Activated CD4-positive, CD25-positive, alpha-beta regulatory T cell treated with anti-CD3 and anti-CD28 coated beads, Interleukin-2, amount 50 U/mL, for 24 hours (primary cell): ENCODE measurements around the gene COPZ1.

Experiments
- ATAC-seq, 2 donors: fragments of 150-1000 bp; cut with Tn5 transposase; one replicate each; pipeline ENCODE4 v1.10.0; 2021; ENCODE audit warnings: mild to moderate bottlenecking in 1 of 2, moderate library complexity in 1 of 2

The COPZ1 gene

DNA sequence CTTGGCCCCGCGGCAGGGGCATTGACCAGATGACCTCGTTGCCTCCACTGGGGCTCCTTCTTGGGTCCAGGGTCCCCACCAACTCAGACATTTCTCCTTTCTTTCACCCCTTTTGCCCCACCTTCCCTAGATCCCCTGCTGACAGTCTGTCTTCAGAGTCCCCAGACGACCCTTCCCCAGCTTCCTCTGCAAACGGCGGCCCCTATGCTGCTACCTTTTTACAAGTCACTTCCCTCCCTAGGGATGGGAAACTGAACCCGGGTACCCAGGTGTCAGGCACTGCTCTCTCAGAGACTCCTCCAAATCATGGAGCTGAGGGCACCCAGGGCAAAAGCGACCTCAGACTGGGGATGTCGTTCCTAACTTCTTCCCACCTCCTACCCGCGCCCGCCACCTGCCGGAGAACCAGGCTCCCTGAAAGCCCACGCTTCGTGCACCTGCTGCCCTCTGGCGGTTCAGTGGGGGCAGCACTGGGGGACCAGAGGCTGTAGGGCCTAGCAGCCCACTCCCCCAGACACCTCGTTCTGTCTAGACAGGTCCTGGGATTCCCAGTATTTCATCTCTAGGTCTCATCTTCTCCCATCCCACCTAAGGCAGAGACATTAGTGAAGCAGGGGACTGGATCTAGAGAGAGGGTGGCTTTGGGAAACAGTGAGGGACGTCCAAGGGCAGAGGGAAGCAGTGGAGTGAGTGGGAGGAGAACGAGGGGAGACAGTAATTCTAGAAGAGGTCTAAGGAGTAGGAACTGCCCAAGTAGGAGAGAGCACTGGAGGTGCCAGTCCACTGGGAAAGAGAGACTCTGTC lies 54.7 kb downstream of the COPZ1 start:
- ATAC-seq: peak; percentile 89

DNA sequence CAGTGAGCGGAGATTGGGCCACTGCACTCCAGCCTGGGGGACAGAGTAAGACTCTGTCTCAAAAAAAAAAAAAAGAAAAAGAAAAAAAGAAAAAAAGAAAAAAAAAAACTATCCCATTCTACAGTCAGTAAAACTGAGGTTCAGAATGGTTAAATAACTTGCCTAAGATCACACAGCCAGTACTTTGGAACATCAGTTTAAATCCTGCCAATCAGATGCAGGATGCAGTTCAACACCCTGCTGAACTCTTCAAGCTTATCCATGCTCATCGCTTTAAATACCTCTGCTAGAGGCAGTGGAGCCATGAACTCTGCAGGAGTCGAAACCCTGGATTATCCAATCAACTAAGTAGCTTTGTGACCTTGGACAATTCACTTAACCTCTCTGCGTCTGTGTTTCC lies 56.2 kb downstream of the COPZ1 start:
- no peak for ATAC-seq

DNA sequence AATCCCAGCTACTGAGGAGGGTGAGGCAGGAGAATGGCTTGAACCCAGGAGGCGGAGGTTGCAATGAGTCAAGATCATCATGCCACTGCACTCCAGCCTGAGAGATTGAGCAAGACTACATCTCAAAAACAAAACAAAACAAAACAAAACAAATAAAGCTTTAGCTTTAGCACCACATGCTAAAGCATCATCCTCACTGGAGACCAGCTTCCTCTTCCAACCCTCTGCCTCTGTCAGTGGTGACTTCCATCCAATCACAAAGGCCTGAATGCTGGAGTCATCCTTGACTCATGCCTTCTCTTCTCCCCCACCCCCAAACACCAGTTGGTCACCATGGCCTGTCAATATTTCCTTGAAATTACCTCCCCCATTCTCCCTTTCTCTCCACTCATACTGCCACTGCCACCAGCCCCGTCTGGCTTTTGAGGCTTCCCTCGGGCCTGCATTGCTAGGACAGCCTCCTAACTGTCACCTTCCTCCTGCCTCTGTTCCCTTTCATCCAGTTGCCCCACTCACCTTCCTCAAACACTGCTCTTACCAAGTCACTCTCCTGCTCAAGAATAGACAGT lies 58.2 kb downstream of the COPZ1 start:
- ATAC-seq: peak; percentile 59 to 62

DNA sequence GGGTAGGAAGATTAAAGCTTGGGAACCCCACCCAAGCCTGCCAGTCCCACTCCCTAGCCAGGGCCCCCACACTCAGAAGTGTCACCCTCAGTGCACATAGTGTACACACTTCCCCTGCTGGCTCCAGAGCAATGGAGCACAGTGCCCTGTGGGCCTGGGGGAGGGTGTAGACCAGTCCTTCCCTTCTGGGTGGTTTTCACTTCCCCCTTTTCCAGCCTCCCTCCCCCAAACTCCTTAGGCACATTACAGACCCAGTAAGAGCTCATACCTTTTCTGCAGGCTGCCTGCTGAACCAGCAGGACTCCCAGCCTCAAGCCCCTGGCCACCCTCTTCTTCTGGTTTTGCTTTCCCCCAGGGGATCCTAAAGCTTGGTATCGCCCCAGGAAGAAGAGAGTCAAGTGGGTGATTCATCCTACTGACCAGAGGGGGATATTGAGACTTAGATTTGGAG lies 59.7 kb downstream of the COPZ1 start, which contains the start of gene ZNF385A:
ZNF385A (minus strand) TSS at position 143 of the 451 bp plus-strand sequence. CDS start 219 bp downstream, outside the sequence.
- no peak for ATAC-seq

DNA sequence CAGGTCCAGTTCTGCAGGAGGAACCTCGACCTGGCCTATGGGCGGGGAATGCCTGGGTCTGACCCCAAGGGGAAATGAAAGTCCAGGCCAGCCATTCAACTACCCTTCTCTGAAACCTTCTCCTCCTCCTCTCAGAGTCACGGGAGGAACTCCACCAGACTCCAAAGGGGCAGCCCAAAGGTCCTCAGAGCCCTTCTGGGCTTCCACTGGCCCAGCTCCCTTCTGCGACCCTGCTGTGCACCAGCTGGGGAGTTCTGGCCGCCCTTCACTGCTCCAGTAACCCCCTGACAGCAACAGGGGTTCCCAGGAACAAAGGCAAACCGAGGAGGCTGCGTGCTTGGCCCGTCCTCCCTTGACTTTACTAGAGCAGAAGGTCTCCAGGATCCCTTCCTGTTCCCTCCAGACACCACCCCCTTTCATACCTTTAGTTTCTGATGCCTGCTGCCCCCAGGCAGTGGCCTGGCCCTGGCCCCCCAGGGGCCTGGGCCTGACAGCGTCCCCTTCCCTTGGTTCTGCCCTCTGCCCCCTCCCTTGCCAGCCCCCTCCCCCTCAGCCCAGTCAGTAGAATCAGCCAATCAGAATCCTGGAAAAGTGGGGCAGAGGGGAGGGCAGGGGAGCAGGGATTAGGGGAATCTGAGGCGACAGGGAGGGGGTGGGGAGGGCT lies 60.5 kb downstream of the COPZ1 start:
- no peak for ATAC-seq

DNA sequence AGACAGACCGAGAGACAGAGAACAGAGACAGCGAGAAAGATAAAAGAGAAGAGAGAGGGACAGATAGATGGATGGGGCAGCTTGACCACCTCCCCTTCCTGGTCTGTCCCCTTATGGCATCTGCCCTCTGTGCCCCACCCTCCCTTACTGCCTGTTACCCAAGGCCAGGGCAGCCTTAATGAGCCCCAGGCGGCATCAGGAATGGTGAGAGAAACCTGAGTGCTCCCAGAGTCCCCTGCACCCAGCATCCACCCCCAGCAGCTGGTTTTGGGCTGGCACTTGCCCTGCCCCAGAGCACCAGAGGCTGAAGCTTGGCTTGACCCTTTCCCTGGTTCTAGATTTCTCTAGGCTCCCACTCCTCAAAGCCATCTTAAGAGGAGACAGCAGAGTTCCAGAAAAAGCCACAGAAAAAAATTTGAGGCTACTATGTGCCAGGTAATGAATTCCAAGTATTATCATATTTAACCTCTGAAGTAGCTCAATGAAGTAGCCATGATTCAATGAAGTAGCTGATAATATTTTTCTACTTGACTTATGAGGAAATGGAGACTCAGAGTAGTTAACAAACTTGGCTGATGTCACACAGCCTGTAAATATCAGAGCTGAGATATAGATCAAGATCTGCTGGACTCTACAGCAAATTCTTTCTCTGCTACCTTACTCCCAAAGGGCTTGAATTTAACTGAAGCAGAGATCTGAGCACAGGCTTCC lies 61.6 kb downstream of the COPZ1 start:
- no peak for ATAC-seq

DNA sequence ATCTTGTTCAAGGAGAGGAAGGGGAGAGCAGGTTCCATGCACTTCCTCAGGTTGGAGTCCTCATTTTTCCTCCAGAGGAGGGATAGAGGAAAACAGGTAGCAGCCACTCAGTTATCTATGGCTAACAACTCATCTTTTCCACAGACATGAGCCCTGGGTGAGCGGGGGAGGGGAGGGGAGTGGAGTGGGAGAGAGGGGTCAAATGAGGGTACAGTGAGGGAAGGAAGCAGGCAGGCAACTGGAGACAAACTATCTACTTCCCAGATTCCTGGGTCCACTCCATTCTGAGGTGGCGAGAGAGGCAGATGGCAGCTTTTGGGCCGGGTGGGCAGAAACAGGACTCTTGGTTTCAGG lies 62.2 kb downstream of the COPZ1 start:
- ATAC-seq: no peak

DNA sequence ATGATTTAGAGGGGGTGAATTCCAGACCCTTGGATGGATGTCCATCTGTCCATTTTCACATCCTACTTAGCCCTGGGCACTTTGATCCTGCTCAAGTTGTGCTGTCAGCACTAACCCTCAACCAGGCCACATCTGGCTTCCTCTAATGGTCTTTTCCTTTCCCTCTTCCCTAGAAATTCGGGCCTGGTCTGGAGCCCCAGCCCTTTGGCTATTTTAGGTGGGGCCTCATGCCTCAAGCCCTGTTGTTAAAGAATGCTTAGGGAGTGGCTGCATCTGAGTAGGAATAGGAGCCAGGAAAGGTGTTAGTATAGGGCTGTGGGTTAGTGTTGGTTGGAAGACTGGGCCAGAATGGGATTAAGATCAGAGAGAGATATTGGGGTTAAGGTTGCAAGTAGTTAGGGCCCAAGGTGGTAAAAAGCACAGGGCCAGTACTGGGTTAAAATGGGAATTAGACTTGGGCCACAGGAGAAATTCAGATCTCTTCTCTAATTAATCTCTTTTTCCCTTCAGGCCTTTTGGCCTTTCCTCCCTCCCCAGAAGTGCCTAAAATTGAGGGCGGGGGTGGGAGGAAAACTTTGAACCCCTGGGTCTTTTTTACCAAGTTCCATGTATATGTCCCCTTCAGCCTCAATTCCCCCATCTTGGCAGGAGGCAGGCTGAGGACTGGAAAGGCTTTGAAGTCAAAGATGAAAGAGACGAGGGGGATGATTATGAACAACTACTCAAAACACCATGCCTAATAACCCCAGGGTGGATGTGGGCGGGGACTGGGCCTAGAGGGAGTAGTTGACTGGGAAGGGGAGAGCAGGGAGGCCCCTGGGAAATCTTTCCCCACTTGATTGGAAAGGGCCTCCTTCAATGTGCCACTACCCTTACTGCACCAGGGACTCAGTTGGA lies 63.6 kb downstream of the COPZ1 start:
- no peak for ATAC-seq

DNA sequence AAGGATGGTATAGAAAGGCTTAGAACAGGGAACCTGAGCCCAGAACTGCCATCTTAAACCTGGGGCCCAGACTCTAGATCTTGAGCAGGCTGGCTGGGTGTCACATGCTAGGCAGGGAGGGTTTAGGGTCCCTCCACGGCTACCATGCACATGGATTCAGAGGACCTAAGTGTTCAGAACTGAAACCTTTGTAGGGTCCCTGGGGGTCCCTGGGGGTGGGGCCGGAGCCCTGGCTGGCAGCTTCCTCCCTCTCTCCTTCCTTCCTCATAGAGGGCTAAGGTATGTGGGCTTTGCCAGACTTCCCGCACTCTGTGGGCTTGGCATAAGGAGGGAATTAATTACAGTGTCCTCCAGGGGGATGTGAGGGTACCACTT lies 64.2 kb downstream of the COPZ1 start:
- ATAC-seq: no peak

DNA sequence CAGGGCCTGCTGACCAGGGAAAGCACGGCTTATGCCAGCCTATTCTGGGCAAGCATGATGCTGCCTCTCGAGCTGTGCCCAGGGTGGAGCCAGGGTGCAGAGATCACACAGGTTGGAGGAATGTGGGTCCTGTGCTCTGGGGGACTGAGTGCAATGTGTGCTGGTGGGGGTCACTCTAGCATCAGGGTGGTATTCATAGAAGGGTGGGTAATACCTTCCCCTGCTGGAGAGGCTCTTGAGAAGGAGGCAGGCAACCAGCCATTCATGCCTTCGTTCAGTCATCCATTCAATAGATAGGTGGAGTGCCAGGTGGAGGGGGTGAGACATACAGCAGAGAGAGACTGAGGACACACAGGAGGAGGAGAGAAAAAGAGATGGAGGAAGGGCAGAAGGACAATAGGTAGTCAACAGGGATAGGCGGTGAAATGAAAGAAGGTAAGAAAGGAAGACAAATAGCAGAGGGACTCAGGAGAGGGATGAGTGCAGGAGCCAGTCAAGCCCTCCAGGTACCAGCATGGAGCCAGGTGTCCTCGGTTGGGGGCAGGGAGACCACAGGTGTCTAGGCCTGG lies 64.8 kb downstream of the COPZ1 start:
- no peak for ATAC-seq

DNA sequence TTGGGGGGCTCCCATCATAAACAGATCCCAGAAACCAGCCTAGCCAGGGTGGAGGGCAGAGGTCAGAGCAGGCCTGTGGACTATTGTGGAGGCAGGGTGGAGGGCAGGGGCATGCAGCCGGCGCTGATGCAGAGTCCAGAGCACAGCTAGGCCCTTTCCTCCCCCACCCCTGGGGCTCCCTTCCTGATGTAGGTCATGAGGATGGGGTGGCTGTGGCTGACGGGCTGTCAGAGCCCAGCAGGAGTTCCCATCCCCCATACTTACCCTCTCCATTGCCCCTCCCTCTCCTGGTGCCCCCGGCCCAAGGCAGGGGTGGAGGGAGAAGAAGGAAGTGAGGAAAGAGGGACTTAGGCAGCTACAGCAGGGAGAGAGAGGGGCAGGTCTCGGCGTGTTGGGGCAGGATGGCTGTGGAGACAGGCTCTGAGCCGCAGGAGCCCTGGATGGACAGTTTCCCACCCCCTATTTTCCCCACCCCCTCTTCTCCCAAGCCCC lies 65.3 kb downstream of the COPZ1 start:
- ATAC-seq: no peak

DNA sequence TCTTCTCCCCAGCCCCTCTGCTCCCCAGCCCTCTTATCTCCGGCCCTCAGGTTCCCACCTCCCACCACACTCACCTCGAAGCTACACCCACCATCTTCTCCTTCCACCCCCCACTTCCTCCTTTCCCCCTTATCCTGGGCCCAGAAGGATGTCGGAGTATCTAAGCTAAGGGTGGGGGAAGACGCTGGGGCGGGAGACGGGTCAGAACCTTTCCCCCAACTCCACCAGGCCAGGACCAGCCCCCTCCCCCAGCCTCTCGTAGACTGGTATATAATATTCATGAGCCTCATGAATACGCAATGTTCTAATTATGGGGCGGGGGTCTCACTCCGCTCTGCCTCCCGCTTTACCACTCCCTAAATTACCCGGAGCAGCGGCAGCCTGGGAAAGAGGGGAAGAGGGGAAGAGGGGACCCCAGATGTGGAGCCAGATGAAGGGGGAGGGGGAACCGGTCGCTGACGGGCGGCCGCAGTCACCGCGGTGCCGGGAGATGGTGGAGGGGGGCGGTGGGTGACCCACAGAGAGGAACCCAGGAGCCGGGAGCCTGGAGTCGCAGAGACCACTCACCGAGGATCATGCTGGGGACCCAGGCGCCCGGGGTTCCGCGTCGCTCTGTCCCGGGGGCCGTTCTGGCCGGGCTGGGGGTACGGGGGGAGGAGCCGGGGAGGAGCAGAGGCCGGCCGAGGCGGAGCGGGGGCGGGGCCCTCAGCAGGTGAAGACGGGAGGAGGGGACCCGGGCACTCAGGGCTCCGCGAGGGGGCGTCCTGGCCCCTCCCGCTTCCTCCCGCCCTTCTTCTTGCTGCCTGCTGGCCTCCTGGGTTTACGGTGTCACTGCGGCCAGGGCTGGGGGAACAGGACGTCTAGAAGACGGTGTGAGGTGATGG lies 66.0 kb downstream of the COPZ1 start:
- ATAC-seq: peak; percentile 78 to 80

DNA sequence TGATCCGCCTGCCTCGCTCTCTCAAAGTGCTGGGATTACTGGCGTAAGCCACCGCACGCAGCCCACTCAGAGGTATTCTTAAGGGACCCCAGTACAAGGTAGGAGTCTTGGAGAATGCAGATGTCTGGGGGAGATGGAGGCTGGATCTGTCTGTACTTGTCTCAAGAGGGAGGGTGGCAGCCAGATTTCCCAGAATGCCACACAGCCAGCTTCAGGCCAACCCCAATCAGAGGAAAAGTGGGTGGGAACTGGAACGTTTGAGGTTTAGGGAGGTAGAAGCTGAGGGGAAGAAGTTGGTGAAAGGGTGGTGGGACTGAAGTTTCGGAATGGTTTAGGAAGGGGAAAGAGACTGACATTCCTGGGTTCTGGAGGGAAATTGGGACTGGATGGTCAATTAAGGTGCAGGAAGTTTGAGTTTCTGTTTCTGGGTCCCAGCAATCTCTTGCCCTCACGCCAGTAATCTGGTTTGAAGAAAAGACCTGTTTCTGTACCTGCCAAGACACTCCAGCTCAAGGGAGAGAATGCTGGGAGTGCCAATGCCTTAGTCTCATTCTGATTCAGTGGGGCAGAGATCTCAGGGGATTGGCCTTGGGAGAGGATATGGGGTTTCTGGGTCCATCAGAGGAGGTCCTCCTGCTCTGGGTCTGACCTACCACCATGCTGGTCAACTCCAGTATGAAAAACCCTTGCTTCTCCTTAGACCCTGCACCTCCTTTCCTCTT lies 67.7 kb downstream of the COPZ1 start:
- no peak for ATAC-seq

DNA sequence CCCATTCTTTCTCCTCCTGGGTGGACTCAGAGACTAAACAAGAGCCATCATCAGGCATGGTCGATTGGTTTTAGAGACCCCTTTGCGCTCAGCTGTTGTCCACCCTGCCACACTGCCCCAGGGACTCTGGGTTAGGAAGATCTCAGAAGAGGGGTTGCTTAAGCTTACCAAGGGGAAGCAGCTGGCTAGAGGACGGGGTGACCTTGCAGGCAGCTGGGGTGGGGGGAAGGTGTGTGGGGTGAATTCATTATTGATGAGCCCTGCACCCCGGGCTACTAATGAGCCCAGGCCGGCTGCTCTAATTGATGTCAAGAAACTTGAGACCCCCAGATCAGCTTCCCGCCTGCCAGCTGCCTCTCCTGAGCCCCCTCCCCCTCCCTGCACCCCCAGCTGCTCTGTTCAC lies 68.3 kb downstream of the COPZ1 start:
- ATAC-seq: no peak

DNA sequence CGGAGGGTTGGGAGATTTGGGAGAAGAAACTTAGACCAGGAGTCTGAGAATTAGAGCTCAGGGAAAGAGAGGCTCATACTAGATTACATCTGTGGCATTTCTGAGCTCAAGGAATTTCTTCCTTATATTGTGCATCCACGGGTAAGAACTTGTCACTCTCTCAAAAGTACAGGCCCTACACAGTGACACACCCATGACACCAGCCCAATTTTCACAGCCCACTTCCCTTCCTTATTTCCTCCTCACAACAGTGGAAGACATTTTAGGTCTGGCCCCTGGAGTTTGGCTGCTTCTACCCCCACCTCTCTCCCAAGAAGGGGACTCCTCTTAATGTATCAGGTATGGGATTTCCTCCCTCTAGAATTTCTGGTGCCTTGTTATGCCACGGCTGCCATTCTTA lies 68.8 kb downstream of the COPZ1 start:
- ATAC-seq: no peak

DNA sequence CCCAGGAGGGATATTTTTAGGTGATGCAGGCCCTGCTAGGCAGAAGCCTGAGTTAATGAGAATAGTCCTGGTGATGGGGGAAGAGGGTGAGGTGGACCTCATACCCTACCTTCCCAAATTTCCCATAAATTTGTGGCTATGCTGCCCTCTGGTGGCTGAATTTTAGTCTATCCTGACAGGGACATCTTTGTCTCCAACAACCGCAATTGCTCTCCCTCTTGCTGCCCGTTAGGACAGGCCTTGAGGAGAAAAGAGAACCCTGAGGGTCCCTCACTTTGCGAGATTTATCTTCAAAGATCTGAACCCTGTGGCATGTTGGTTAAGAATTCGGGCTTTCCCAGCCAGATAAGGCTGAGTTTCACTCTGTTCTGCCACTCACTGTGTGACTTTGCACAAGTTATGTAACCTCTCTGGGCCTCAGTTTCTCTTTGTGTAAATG lies 69.4 kb downstream of the COPZ1 start:
- ATAC-seq: peak in 1 of 2 donors; percentile 12

DNA sequence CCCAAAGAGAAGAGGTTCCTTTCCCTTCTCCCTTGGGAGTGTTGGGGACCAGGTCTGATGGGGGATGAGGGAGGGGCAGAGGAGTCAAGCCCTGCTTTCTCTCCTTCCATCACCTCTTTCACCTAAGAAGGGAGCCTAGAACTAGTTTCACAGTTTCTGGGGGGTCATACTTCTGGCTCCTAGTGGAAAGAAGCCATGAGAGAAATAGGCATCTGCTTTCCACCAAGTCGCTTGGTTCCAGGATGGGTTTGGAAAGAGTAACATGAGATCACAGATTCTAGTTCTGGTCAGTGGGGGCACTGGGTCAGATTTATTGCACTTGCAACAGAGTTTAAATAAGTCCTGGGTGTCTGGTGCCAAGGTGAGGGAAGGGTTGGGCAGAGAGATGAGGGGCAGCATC lies 70.1 kb downstream of the COPZ1 start:
- ATAC-seq: no peak

DNA sequence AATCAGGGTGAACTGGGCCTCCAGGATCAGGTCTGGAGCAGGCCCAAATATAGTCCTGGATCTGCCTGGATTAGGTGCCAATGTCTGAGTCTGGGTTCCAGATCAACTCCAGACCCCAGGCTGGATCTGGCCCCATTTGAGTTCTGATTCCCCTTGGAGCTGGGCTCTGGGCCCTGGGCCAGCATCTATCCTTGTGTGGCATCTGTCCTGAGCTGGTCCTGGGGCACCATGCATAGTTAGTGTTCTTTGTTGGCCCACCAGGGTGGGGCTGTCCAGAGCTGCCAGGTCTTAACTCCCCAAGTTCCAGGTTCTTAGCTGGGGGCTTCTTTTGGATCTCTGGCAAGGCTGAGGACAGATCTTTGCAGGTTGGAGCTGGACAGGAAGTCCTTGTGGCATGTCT lies 70.6 kb downstream of the COPZ1 start:
- no peak for ATAC-seq

DNA sequence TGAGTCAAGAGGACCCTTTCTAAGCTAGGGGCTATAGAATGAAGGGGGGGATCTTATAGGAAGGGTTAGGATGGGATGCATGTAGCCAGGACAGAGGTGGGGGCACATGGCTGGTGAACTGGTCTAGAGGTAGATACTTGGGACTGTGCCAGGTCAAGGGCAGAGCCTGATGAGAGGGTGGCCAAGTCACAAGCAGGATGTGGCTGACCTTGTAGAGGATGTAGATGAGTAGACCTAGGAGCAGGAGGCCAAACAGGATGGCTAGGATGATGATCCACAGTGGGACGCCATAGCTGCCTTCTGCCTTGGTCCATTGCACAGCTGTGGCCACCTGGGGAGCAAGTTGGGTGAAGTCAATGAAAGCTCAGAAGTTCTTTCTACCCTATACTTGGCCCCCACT lies 72.2 kb downstream of the COPZ1 start:
- ATAC-seq: no peak

DNA sequence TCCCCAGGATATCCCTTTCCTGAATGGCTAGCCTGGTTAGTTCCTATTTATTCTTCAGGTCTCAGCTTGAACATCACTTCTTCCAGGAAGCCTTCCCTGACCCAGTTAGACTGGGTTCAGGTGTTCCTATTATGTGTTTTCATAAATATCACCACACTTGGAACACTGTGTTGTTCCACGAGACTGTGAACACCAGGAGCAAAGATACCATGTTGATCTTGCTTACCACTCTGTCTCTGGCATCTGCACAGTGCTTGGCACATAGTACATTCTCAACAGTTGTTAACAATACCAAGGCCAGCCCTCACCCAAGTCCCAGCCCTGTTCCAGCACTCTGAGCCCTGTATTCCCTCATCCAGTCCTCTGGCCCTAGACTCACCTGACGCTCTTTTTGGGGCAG lies 73.3 kb downstream of the COPZ1 start:
- no peak for ATAC-seq
